Smooth muscle cell (in vitro differentiated cells): ENCODE data around the gene OSBPL8. TPM values are rescaled to one million over a fixed set of nuclear protein-coding genes. Genes with fewer than 3 reads are reported as not detected.

Source experiments
- DNase-seq: peaks from one replicate; lab custom pipeline; 2025; ENCODE audit not compliant: unreplicated experiment; lab: John Stamatoyannopoulos, UW
- H2AFZ ChIP-seq: fragments of 200-600 bp; sonication (generic); 2 replicates; pipeline ENCODE4 v1.6.0; 2016; ENCODE audit warnings: antibody characterized with exemption, low read depth, mild to moderate bottlenecking
- H3F3A ChIP-seq: fragments of 200-600 bp; sonication (generic); 2 replicates; pipeline ENCODE4 v1.6.0; 2017; ENCODE audit warnings: antibody characterized with exemption, low read depth
- H3K27ac ChIP-seq: fragments of 200-600 bp; sonication (generic); 2 replicates; pipeline ENCODE4 v1.5.1; 2016; ENCODE audit warnings: low read depth, mild to moderate bottlenecking
- H3K27me3 ChIP-seq: fragments of 200-600 bp; sonication (generic); 2 replicates; pipeline ENCODE4 v1.6.1; 2016; ENCODE audit warnings: low read depth, mild to moderate bottlenecking
- H3K36me3 ChIP-seq: fragments of 200-600 bp; sonication (generic); 2 replicates; pipeline ENCODE4 v1.5.1; 2016; ENCODE audit warnings: low read depth
- H3K4me1 ChIP-seq: fragments of 200-600 bp; sonication (generic); 2 replicates; pipeline ENCODE4 v1.5.1; 2016; ENCODE audit warnings: low read depth
- H3K4me2 ChIP-seq: fragments of 200-600 bp; sonication (generic); 2 replicates; pipeline ENCODE4 v1.6.0; 2016; ENCODE audit warnings: mild to moderate bottlenecking
- H3K4me3 ChIP-seq: fragments of 200-600 bp; sonication (generic); 2 replicates; pipeline ENCODE4 v1.5.1; 2016; ENCODE audit warnings: mild to moderate bottlenecking
- H3K79me2 ChIP-seq: fragments of 200-600 bp; sonication (generic); 2 replicates; pipeline ENCODE4 v1.6.0; 2016; ENCODE audit warnings: low read depth, mild to moderate bottlenecking
- H3K9ac ChIP-seq: fragments of 200-600 bp; sonication (generic); 2 replicates; pipeline ENCODE4 v1.6.0; 2016; ENCODE audit warnings: low read depth
- H3K9me3 ChIP-seq: fragments of 200-600 bp; sonication (generic); replicated peaks from 2 replicates; pipeline ENCODE4 v1.5.1; 2016; ENCODE audit warnings: low read depth
- H4K20me1 ChIP-seq: fragments of 200-600 bp; sonication (generic); 2 replicates; pipeline ENCODE4 v1.6.0; 2016; ENCODE audit warnings: low read depth
- WGBS: methylation state at CpG from one replicate; pipeline ENCODE4 v1.1.7; 2016; ENCODE audit warnings: low lambda C conversion rate; 5-methylcytosine and 5-hydroxymethylcytosine counted together
- polyA plus RNA-seq: library from polyadenylated mRNA; unstranded; fragments of >200 nt; fragmentation: Nextera tagmentation; extraction: Ambion mirVana; gene quantifications from 2 replicates; pipeline ENCODE4 v1.2.1, GENCODE V29; 2016
- total RNA-seq: library from RNA; depleted of rRNA; stranded (reverse); fragments of >200 nt; gene quantifications from 2 replicates; pipeline ENCODE4 v1.2.3, GENCODE V29; 2014
- TF ChIP-seq, protein P1 (sequence below): fragments of 200-600 bp; sonication (generic); IDR thresholded peaks from 2 replicates; pipeline ENCODE4 v1.5.1; 2017; ENCODE audit warnings: borderline replicate concordance, mild to moderate bottlenecking, antibody characterized with exemption; ENCODE audit not compliant: insufficient read depth, poor library complexity, severe bottlenecking

OSBPL8 gene
- total and polyA plus RNA-seq, 2 experiments from 2014 or later, result 32.0 to 108 TPM

DNA sequence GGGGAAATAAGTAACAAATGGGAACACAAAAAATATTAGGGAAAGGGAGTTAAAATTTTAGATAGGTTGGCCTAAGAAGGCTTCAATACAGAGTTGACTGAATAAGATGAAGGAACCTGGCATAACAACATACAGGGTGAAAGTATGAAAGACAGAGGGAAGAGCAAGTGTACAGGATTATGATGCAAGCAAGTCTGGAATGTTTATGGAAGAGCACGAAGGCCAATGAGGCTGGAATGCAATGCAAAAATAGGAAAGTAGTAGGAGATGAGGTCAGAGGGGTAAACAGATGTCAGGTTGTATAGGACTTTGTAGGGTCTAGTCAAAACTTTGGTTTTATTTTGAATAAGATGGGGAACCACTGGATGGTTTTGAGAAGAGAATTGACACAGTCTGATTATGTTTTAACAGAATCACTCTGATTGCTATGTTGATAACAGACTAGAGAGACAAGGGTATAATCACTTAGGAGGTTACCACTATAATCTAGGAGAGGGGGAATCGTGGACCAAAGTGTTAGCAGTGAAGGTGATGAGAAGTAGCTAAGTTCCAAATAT, 96.8 kb downstream of the OSBPL8 start:
- H4K20me1 ChIP-seq, result peaks cover 66% of the 10 kb centered on the region
- no peak overlapping the region for H3K9ac ChIP-seq
- TF ChIP-seq, protein P1, sequence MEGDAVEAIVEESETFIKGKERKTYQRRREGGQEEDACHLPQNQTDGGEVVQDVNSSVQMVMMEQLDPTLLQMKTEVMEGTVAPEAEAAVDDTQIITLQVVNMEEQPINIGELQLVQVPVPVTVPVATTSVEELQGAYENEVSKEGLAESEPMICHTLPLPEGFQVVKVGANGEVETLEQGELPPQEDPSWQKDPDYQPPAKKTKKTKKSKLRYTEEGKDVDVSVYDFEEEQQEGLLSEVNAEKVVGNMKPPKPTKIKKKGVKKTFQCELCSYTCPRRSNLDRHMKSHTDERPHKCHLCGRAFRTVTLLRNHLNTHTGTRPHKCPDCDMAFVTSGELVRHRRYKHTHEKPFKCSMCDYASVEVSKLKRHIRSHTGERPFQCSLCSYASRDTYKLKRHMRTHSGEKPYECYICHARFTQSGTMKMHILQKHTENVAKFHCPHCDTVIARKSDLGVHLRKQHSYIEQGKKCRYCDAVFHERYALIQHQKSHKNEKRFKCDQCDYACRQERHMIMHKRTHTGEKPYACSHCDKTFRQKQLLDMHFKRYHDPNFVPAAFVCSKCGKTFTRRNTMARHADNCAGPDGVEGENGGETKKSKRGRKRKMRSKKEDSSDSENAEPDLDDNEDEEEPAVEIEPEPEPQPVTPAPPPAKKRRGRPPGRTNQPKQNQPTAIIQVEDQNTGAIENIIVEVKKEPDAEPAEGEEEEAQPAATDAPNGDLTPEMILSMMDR, result no peak
- H3K27ac ChIP-seq, result no peak overlapping the region
- H3K4me1 ChIP-seq, result no peaks in the 10 kb centered on the region
- H3K79me2 ChIP-seq, result peaks cover 65% of the 10 kb centered on the region
- 64% methylated on average over 2 of the region's 2 CpGs for WGBS
- H3K9me3 ChIP-seq, result no peaks in the 10 kb centered on the region
- no peaks in the 10 kb centered on the region for H3F3A ChIP-seq
- H3K4me3 ChIP-seq, result no peak overlapping the region
- H3K36me3 ChIP-seq, result no peaks in the 10 kb centered on the region
- H2AFZ ChIP-seq, result no peak overlapping the region
- no peak overlapping the region for H3K4me2 ChIP-seq
- DNase-seq, result no peak
- H3K27me3 ChIP-seq, result no peaks in the 10 kb centered on the region

DNA sequence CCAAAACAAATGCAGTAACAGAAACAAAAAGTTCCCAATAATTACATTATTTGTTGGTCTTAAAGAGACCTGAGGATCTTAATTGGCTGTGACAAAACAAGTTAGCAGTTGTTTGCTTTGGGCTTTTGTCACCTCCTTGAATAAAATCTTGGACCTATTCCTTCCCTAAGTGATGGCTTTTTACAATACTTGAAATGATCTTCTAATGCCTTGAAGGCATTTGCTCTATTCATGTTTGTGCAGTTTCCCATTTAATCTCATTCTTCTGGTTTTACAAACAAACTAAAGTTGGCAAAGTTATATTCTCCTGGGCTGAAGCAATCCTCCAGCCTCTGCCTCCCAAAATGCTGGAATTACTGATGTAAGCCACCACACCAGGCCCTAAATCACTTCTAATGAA, 98.8 kb downstream of the OSBPL8 start:
- no peaks in the 10 kb centered on the region for H3K27me3 ChIP-seq
- no peaks in the 10 kb centered on the region for H3K36me3 ChIP-seq
- no peaks in the 10 kb centered on the region for H3F3A ChIP-seq
- H3K79me2 ChIP-seq, result peaks cover 53% of the 10 kb centered on the region
- no peak overlapping the region for H3K4me3 ChIP-seq
- H3K9me3 ChIP-seq, result no peaks in the 10 kb centered on the region
- no peak overlapping the region for H3K9ac ChIP-seq
- TF ChIP-seq, protein P1, result no peak
- DNase-seq, result no peak
- H3K4me1 ChIP-seq, result no peaks in the 10 kb centered on the region
- H2AFZ ChIP-seq, result no peak overlapping the region
- no peak overlapping the region for H3K4me2 ChIP-seq
- no peak overlapping the region for H3K27ac ChIP-seq
- H4K20me1 ChIP-seq, result peaks cover 58% of the 10 kb centered on the region

DNA sequence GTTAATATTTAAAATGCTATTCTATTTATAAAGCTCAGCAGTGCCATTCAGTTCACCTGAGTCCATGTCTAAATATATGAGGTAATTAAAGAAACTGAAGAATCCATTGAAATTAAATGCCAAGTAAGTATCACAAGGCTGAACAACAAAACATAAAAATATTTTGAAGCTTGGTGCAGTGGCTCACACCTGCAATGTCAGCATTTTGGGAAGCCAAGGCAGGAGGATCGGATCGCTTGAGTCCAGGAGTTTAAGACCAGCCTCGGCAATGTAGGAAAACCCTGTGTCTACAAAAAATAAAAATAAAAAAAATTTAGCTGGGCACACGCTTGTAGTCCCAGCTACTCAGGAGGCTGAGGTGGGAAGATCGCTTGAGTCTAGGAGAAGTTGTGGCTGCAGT, 101.8 kb downstream of the OSBPL8 start:
- Histone ChIP-seq H3K27ac (no peak overlapping the region), H3K4me1 (peaks cover 5% of the 10 kb centered on the region), H3F3A (no peaks in the 10 kb centered on the region), H3K9me3 (no peaks in the 10 kb centered on the region), H3K9ac (no peak overlapping the region), H2AFZ (no peak overlapping the region), H4K20me1 (peaks cover 34% of the 10 kb centered on the region), H3K27me3 (no peaks in the 10 kb centered on the region), H3K79me2 (peaks cover 52% of the 10 kb centered on the region), H3K4me3 (no peak overlapping the region), H3K36me3 (no peaks in the 10 kb centered on the region), H3K4me2 (no peak overlapping the region)
- 96% methylated on average over 5 of the region's 5 CpGs for WGBS
- TF ChIP-seq, protein P1, result no peak
- no peak for DNase-seq

DNA sequence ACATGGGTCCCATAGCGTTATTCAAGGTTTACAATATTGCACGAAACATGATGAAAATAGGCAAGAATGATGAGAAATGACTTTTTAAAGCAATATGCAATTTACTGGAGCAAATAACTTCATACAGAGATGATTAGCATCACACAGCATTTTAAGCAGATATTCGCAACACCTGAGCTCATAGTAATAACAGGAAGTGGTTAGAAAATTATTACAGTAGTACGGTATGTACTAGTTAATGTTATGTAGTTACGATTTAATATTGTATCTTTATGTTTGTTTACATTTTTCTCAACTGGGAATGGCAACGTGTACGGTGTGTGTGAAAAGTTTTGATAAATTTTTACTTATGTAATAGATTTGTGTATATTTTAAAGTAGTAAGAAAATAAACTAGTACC, 102.6 kb downstream of the OSBPL8 start:
- Histone ChIP-seq H2AFZ (no peak overlapping the region), H3K27me3 (no peaks in the 10 kb centered on the region), H4K20me1 (peaks cover 27% of the 10 kb centered on the region), H3K27ac (no peak overlapping the region), H3K9me3 (no peaks in the 10 kb centered on the region), H3F3A (no peaks in the 10 kb centered on the region), H3K36me3 (no peaks in the 10 kb centered on the region), H3K9ac (no peak overlapping the region), H3K4me2 (no peak overlapping the region), H3K79me2 (peaks cover 57% of the 10 kb centered on the region), H3K4me3 (no peak overlapping the region), H3K4me1 (peaks cover 5% of the 10 kb centered on the region)
- WGBS, result 94% methylated on average over 7 of the region's 7 CpGs
- DNase-seq, result no peak
- TF ChIP-seq, protein P1, result no peak
